GM12801 (cell line): ENCODE measurements around the gene RNF20.

Source experiments
- TF ChIP-seq, protein P1 (sequence below): IDR thresholded peaks from one replicate; pipeline ENCODE4 v1.5.1; 2011; ENCODE audit warnings: control low read depth; ENCODE audit not compliant: insufficient read length; ENCODE audit errors: extremely low read depth

Gene RNF20

GRCh38 chr9:101582553-101582952 is 48.9 kb downstream of the RNF20 start:
- TF ChIP-seq, protein P1, sequence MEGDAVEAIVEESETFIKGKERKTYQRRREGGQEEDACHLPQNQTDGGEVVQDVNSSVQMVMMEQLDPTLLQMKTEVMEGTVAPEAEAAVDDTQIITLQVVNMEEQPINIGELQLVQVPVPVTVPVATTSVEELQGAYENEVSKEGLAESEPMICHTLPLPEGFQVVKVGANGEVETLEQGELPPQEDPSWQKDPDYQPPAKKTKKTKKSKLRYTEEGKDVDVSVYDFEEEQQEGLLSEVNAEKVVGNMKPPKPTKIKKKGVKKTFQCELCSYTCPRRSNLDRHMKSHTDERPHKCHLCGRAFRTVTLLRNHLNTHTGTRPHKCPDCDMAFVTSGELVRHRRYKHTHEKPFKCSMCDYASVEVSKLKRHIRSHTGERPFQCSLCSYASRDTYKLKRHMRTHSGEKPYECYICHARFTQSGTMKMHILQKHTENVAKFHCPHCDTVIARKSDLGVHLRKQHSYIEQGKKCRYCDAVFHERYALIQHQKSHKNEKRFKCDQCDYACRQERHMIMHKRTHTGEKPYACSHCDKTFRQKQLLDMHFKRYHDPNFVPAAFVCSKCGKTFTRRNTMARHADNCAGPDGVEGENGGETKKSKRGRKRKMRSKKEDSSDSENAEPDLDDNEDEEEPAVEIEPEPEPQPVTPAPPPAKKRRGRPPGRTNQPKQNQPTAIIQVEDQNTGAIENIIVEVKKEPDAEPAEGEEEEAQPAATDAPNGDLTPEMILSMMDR = no peak

- TF ChIP-seq, protein P1 = no peak
Observed at GRCh38 chr9:101585740-101586139, 52.1 kb downstream of the RNF20 start.

GRCh38 chr9:101586651-101587050 is 53.0 kb downstream of the RNF20 start:
- TF ChIP-seq, protein P1 = no peak

DNA sequence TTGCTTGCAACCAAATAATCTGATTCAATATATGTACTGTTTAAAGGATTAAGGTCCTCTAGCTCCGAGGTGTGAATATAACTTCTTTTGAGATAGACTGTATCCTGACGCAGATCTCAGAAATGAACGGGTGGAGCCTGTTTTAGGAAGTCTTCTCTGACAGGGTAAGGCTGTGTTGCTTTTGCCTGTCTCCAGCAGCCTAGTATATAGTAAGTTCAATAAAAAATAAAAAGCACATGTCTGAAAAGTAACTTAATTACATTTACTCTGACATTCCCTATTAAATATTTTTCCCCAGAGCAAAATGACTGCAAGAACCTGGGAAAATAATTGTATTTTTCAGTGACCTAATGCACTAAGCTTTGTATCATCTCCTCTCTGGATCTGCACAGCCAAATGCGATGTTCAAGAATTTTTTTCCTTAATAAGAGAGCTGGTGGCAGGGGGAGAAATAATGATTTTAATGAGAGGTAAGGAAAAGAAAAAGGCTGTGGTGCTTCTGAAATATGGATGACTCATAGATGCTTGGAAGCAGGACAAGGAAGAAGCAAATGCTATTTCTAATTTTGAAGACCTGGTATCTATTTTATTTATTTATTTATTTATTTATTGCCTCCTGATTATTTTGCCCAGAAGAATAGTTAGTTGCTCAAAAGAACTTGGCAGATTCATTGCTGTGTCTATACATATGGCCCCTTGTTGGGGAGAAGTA is 53.8 kb downstream of the RNF20 start:
- TF ChIP-seq, protein P1 = no peak

GRCh38 chr9:101590901-101591300 is 57.2 kb downstream of the RNF20 start:
- TF ChIP-seq, protein P1 = no peak

GRCh38 chr9:101591787-101592446 is 58.3 kb downstream of the RNF20 start:
- TF ChIP-seq, protein P1 = no peak

GRCh38 chr9:101592788-101593187 is 59.1 kb downstream of the RNF20 start:
- TF ChIP-seq, protein P1 = no peak
